Nephron (organoid): Measurements from ENCODE around the gene ZSCAN16.
"Not testable (repeated sequence)": the region's sequence is repeated elsewhere in the genome, so short reads cannot be mapped to it uniquely, and the experiment has no call there.

ENCODE experiments used
- H3K27ac Mint-ChIP-seq, 3 experiments: 2 replicates each; pipeline ENCODE4 v1.8.0; 2020; ENCODE audit warnings: mixed read lengths in 3 of 3, mild to moderate bottlenecking in 2 of 3, moderate library complexity in 1 of 3
- H3K27me3 Mint-ChIP-seq: 2 replicates; pipeline ENCODE4 v1.8.0; 2021; ENCODE audit warnings: low read depth, mild to moderate bottlenecking, moderate library complexity, mixed read lengths
- H3K36me3 Mint-ChIP-seq: 2 replicates; pipeline ENCODE4 v1.8.0; 2020; ENCODE audit warnings: low read depth, mixed read lengths
- H3K4me1 Mint-ChIP-seq: 2 replicates; pipeline ENCODE4 v1.8.0; 2020; ENCODE audit warnings: mixed read lengths
- H3K4me3 Mint-ChIP-seq, 3 experiments: 2 replicates each; pipeline ENCODE4 v1.8.0; 2020; ENCODE audit warnings: mild to moderate bottlenecking in 3 of 3, mixed read lengths in 3 of 3, moderate library complexity in 2 of 3
- H3K9me3 Mint-ChIP-seq: 2 replicates; pipeline ENCODE4 v1.8.0; 2020; ENCODE audit warnings: mixed read lengths
- TF ChIP-seq, protein P1 (sequence below), 3 experiments: fragments of 200-600 bp; sonication (generic); IDR thresholded peaks; one replicate each; pipeline ENCODE4 v1.5.0; 2021; ENCODE audit warnings: antibody characterized with exemption in 3 of 3; ENCODE audit not compliant: unreplicated experiment in 3 of 3

The ZSCAN16 gene

GRCh38 chr6:28121876-28122275, 2.5 kb upstream of the ZSCAN16 start:
- peak overlapping the region; percentile 22 to 64 (median 50) for H3K4me3 Mint-ChIP-seq
- TF ChIP-seq, protein P1, sequence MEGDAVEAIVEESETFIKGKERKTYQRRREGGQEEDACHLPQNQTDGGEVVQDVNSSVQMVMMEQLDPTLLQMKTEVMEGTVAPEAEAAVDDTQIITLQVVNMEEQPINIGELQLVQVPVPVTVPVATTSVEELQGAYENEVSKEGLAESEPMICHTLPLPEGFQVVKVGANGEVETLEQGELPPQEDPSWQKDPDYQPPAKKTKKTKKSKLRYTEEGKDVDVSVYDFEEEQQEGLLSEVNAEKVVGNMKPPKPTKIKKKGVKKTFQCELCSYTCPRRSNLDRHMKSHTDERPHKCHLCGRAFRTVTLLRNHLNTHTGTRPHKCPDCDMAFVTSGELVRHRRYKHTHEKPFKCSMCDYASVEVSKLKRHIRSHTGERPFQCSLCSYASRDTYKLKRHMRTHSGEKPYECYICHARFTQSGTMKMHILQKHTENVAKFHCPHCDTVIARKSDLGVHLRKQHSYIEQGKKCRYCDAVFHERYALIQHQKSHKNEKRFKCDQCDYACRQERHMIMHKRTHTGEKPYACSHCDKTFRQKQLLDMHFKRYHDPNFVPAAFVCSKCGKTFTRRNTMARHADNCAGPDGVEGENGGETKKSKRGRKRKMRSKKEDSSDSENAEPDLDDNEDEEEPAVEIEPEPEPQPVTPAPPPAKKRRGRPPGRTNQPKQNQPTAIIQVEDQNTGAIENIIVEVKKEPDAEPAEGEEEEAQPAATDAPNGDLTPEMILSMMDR (IDR thresholded peaks at IDR 0.05; ENCODE audit: unreplicated experiment in 3 of 3): no peak
- no peaks in the 10 kb centered on the region for H3K9me3 Mint-ChIP-seq
- H3K27me3 Mint-ChIP-seq: no peaks in the 10 kb centered on the region
- H3K36me3 Mint-ChIP-seq: peaks cover 47% of the 10 kb centered on the region
- no peak overlapping the region for H3K27ac Mint-ChIP-seq
- peaks cover 15% of the 10 kb centered on the region for H3K4me1 Mint-ChIP-seq

- peak overlapping the region; percentile 22 to 64 (median 50) for H3K4me3 Mint-ChIP-seq
- H3K4me1 Mint-ChIP-seq: peaks cover 15% of the 10 kb centered on the region
- H3K36me3 Mint-ChIP-seq: peaks cover 45% of the 10 kb centered on the region
- not testable (repeated sequence) for H3K27me3 Mint-ChIP-seq, H3K27ac Mint-ChIP-seq, H3K9me3 Mint-ChIP-seq
These were observed 2.1 kb upstream of the ZSCAN16 start for GRCh38 chr6:28122283-28122682.

GRCh38 chr6:28124971-28125353, 553 bp downstream of the ZSCAN16 start:
- H3K27me3 Mint-ChIP-seq: no peaks in the 10 kb centered on the region
- peaks cover 44% of the 10 kb centered on the region for H3K36me3 Mint-ChIP-seq
- TF ChIP-seq, protein P1 (IDR thresholded peaks at IDR 0.05; ENCODE audit: unreplicated experiment in 3 of 3): no peak
- peak overlapping the region; percentile 96 to 97 (median 96) for H3K4me3 Mint-ChIP-seq
- H3K27ac Mint-ChIP-seq: peak overlapping the region; percentile 84 to 90 (median 88)
- H3K4me1 Mint-ChIP-seq: peaks cover 15% of the 10 kb centered on the region
- H3K9me3 Mint-ChIP-seq: no peaks in the 10 kb centered on the region

DNA sequence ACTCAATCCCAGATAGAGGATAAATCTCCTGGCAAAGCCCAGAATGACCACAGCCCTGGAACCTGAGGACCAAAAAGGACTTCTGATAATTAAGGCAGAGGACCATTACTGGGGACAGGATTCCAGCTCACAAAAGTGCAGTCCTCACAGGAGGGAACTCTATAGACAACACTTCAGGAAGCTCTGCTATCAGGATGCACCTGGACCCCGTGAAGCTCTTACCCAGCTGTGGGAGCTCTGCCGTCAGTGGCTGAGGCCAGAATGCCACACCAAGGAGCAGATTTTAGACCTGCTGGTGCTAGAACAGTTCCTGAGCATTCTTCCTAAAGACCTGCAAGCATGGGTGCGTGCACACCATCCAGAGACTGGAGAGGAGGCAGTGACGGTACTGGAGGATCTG, 992 bp downstream of the ZSCAN16 start:
- H3K36me3 Mint-ChIP-seq: peaks cover 39% of the 10 kb centered on the region
- TF ChIP-seq, protein P1 (IDR thresholded peaks at IDR 0.05; ENCODE audit: unreplicated experiment in 3 of 3): no peak
- H3K9me3 Mint-ChIP-seq: no peaks in the 10 kb centered on the region

GRCh38 chr6:28134015-28134414, 9.6 kb downstream of the ZSCAN16 start:
- Mint-ChIP-seq H3K27me3 (no peaks in the 10 kb centered on the region), H3K4me3 (peak overlapping the region; percentile 63 to 78 (median 74)), H3K4me1 (peaks cover 42% of the 10 kb centered on the region), H3K36me3 (peaks cover 13% of the 10 kb centered on the region), H3K27ac (peak overlapping the region; percentile 21 to 70 (median 41)), H3K9me3 (no peaks in the 10 kb centered on the region)
- TF ChIP-seq, protein P1 (IDR thresholded peaks at IDR 0.05; ENCODE audit: unreplicated experiment in 3 of 3): peak; percentile 37 to 42 (median 37)

More for the DNA sequence above, 992 bp downstream of the ZSCAN16 start:
- peaks cover 15% of the 10 kb centered on the region for H3K4me1 Mint-ChIP-seq
- peak overlapping the region in 2 of 3 experiments; percentile 88 to 90 for H3K27ac Mint-ChIP-seq
- H3K4me3 Mint-ChIP-seq: peak overlapping the region; percentile 96 to 97 (median 96)
- H3K27me3 Mint-ChIP-seq: no peaks in the 10 kb centered on the region

GRCh38 chr6:28134716-28135115, 10.3 kb downstream of the ZSCAN16 start:
- H3K36me3 Mint-ChIP-seq: peaks cover 8% of the 10 kb centered on the region
- TF ChIP-seq, protein P1 (IDR thresholded peaks at IDR 0.05; ENCODE audit: unreplicated experiment in 3 of 3): no peak
- H3K9me3 Mint-ChIP-seq: no peaks in the 10 kb centered on the region
- H3K27me3 Mint-ChIP-seq: no peaks in the 10 kb centered on the region
- H3K27ac Mint-ChIP-seq: no peak overlapping the region
- H3K4me1 Mint-ChIP-seq: peaks cover 42% of the 10 kb centered on the region
- peak overlapping the region in 1 of 3 experiments; percentile 78 for H3K4me3 Mint-ChIP-seq
